HEK293 (cell line): ENCODE measurements around the gene CAND2.

Source experiments
- CTCF ChIA-PET: fragments of 350-600 bp; formaldehyde crosslinking; extraction: SDS; loops from one replicate; lab custom pipeline; 2021; ENCODE audit warnings: antibody characterized with exemption; lab: Yijun Ruan, JAX
- POLR2A ChIA-PET: fragments of 300-600 bp; formaldehyde crosslinking; extraction: SDS; loops from one replicate; lab custom pipeline; 2020; ENCODE audit warnings: antibody characterized with exemption, inconsistent platforms; lab: Yijun Ruan, JAX
- H3K27ac ChIP-seq: fragments of 200-500 bp; sonication (Bioruptor generic); 2 replicates; pipeline ENCODE4 v1.5.1; 2014; ENCODE audit warnings: low read depth, low read length, control low read depth, inconsistent platforms; ENCODE audit errors: extremely low read depth
- H3K36me3 ChIP-seq, 2 experiments: fragments of 200-500 bp in 1 of 2; sonication (Bioruptor generic) in 1 of 2; 1 replicate in 1 of 2; 2 replicates in 1 of 2; pipeline ENCODE4 v1.5.1; 2014 to 2017; ENCODE audit warnings: inconsistent platforms in 2 of 2, low read length in 2 of 2; ENCODE audit not compliant: control insufficient read depth in 2 of 2, insufficient read depth in 1 of 2
- H3K4me1 ChIP-seq: fragments of 200-500 bp; sonication (Bioruptor generic); 2 replicates; pipeline ENCODE4 v1.5.1; 2014; ENCODE audit warnings: mild to moderate bottlenecking, low read length, inconsistent platforms; ENCODE audit not compliant: control insufficient read depth, insufficient read depth
- H3K4me3 ChIP-seq: 2 replicates; pipeline ENCODE4 v1.5.1; 2011; ENCODE audit warnings: low read depth, mild to moderate bottlenecking, control low read depth, low read length, moderate library complexity
- H3K9me3 ChIP-seq: fragments of 200-500 bp; sonication (Bioruptor generic); 2 replicates; pipeline ENCODE4 v1.5.1; 2014; ENCODE audit warnings: low read depth, low read length, inconsistent platforms; ENCODE audit not compliant: control insufficient read depth, insufficient read depth
- SCRT1 ChIP-seq: fragments of 450-650 bp; formaldehyde crosslinking; IDR thresholded peaks from 2 replicates; pipeline ENCODE4 v1.5.1; 2016; ENCODE audit warnings: missing biosample characterization, missing genetic modification characterization, borderline replicate concordance
- SCRT2 ChIP-seq: fragments of 450-650 bp; formaldehyde crosslinking; IDR thresholded peaks from 2 replicates; pipeline ENCODE4 v1.5.1; 2016; ENCODE audit warnings: missing biosample characterization, missing genetic modification characterization
- SP3 ChIP-seq: fragments of 450-650 bp; formaldehyde crosslinking; IDR thresholded peaks from 2 replicates; pipeline ENCODE4 v1.5.1; 2016; ENCODE audit warnings: missing biosample characterization, missing genetic modification characterization
- TRIM28 ChIP-seq: IDR thresholded peaks from 2 replicates; pipeline ENCODE4 v1.6.1; 2011; ENCODE audit warnings: low read length, control low read depth, borderline replicate concordance
- ZBTB7A ChIP-seq: fragments of 450-650 bp; formaldehyde crosslinking; IDR thresholded peaks from 2 replicates; pipeline ENCODE4 v1.5.1; 2016; ENCODE audit warnings: low read depth, missing biosample characterization, missing genetic modification characterization
- ZNF10 ChIP-seq: fragments of 450-650 bp; formaldehyde crosslinking; IDR thresholded peaks from 2 replicates; pipeline ENCODE4 v1.5.1; 2017; ENCODE audit warnings: missing biosample characterization, missing genetic modification characterization
- ZNF155 ChIP-seq: fragments of 450-650 bp; formaldehyde crosslinking; IDR thresholded peaks from 2 replicates; pipeline ENCODE4 v1.5.1; 2016; ENCODE audit warnings: missing biosample characterization, missing genetic modification characterization
- ZNF157 ChIP-seq: fragments of 450-650 bp; formaldehyde crosslinking; IDR thresholded peaks from 2 replicates; pipeline ENCODE4 v1.5.1; 2016; ENCODE audit warnings: missing biosample characterization, missing genetic modification characterization
- ZNF2 ChIP-seq: fragments of 450-650 bp; formaldehyde crosslinking; IDR thresholded peaks from 2 replicates; pipeline ENCODE4 v1.5.1; 2016; ENCODE audit warnings: missing biosample characterization, missing genetic modification characterization
- ZNF211 ChIP-seq: fragments of 450-650 bp; formaldehyde crosslinking; IDR thresholded peaks from 2 replicates; pipeline ENCODE4 v1.5.1; 2016; ENCODE audit warnings: low read depth, missing biosample characterization, missing genetic modification characterization
- ZNF24 ChIP-seq: fragments of 450-650 bp; formaldehyde crosslinking; IDR thresholded peaks from 2 replicates; pipeline ENCODE4 v1.5.1; 2016; ENCODE audit warnings: missing biosample characterization, missing genetic modification characterization
- ZNF248 ChIP-seq: fragments of 450-650 bp; formaldehyde crosslinking; IDR thresholded peaks from 2 replicates; pipeline ENCODE4 v1.5.1; 2017; ENCODE audit warnings: missing biosample characterization, missing genetic modification characterization
- ZNF354C ChIP-seq: fragments of 450-650 bp; formaldehyde crosslinking; IDR thresholded peaks from 2 replicates; pipeline ENCODE4 v1.5.1; 2016; ENCODE audit warnings: missing biosample characterization, missing genetic modification characterization, low read depth, borderline replicate concordance
- ZNF548 ChIP-seq: fragments of 450-650 bp; formaldehyde crosslinking; IDR thresholded peaks from 2 replicates; pipeline ENCODE4 v1.5.1; 2016; ENCODE audit warnings: missing biosample characterization, missing genetic modification characterization
- ZNF585B ChIP-seq: fragments of 450-650 bp; formaldehyde crosslinking; IDR thresholded peaks from 2 replicates; pipeline ENCODE4 v1.5.1; 2016; ENCODE audit warnings: missing biosample characterization, missing genetic modification characterization
- ZNF610 ChIP-seq: fragments of 450-650 bp; formaldehyde crosslinking; IDR thresholded peaks from 2 replicates; pipeline ENCODE4 v1.5.1; 2016; ENCODE audit warnings: missing biosample characterization, missing genetic modification characterization, borderline replicate concordance
- ZNF623 ChIP-seq: fragments of 450-650 bp; formaldehyde crosslinking; IDR thresholded peaks from 2 replicates; pipeline ENCODE4 v1.5.1; 2016; ENCODE audit warnings: missing biosample characterization, missing genetic modification characterization
- ZNF645 ChIP-seq: fragments of 450-650 bp; formaldehyde crosslinking; IDR thresholded peaks from 2 replicates; pipeline ENCODE4; 2016; ENCODE audit warnings: missing biosample characterization, missing genetic modification characterization
- ZNF677 ChIP-seq: fragments of 450-650 bp; IDR thresholded peaks from 2 replicates; pipeline ENCODE4 v1.5.0; 2018; ENCODE audit warnings: missing biosample characterization, mild to moderate bottlenecking, missing genetic modification characterization, moderate library complexity
- ZNF692 ChIP-seq: fragments of 450-650 bp; formaldehyde crosslinking; IDR thresholded peaks from 2 replicates; pipeline ENCODE4 v1.5.1; 2016; ENCODE audit warnings: missing biosample characterization, missing genetic modification characterization
- ZNF777 ChIP-seq: fragments of 450-650 bp; formaldehyde crosslinking; IDR thresholded peaks from 2 replicates; pipeline ENCODE4 v1.5.1; 2017; ENCODE audit warnings: missing biosample characterization, missing genetic modification characterization, borderline replicate concordance
- ZSCAN16 ChIP-seq: fragments of 450-650 bp; formaldehyde crosslinking; IDR thresholded peaks from 2 replicates; pipeline ENCODE4 v1.5.1; 2016; ENCODE audit warnings: missing biosample characterization, missing genetic modification characterization
- ZSCAN18 ChIP-seq: fragments of 450-650 bp; formaldehyde crosslinking; IDR thresholded peaks from 2 replicates; pipeline ENCODE4 v1.5.1; 2016; ENCODE audit warnings: missing biosample characterization, missing genetic modification characterization
- ZSCAN30 ChIP-seq: fragments of 450-650 bp; IDR thresholded peaks from 2 replicates; pipeline ENCODE4 v1.5.1; 2018; ENCODE audit warnings: missing biosample characterization, mild to moderate bottlenecking, missing genetic modification characterization, moderate library complexity

The CAND2 gene

GRCh38 chr3:12816521-12817342 lies 20.3 kb downstream of the CAND2 start (continued):
- no peak for TF ChIP-seq ZSCAN18 (tag by site-specific recombination)
- no peak for TF ChIP-seq ZNF10 (tag by site-specific recombination)
- no peak for TF ChIP-seq ZNF548 (tag by site-specific recombination)
- TF ChIP-seq SCRT2 (tag by site-specific recombination) = no peak
- no peak for TF ChIP-seq ZNF692 (tag by site-specific recombination)
- no peak for TF ChIP-seq ZNF610 (tag by site-specific recombination)
- no peak for TF ChIP-seq ZSCAN16 (tag by site-specific recombination)
- TF ChIP-seq ZNF211 (tag by site-specific recombination) = no peak
- TF ChIP-seq ZNF248 = no peak

- H3K4me1 ChIP-seq = no peaks in the 10 kb centered on the region
- TF ChIP-seq ZNF777 (tag by site-specific recombination) (no peak), ZNF585B (tag by site-specific recombination) (no peak), ZNF623 (no peak), ZNF645 (tag by site-specific recombination) (no peak), ZNF157 (no peak), SCRT1 (no peak), ZBTB7A (tag by site-specific recombination) (no peak), ZNF2 (tag by site-specific recombination) (no peak), ZNF24 (tag by site-specific recombination) (no peak)
- peaks cover 0 to 80% of the 10 kb centered on the region in 2 experiments; a peak in 2 of 3 replicates for H3K36me3 ChIP-seq
- H3K4me3 ChIP-seq = no peak overlapping the region
- ChIA-PET POLR2A (no interaction called here), CTCF (no interaction called here)
- no peak overlapping the region for H3K27ac ChIP-seq
- H3K9me3 ChIP-seq = no peaks in the 10 kb centered on the region
These were observed 20.8 kb downstream of the CAND2 start for GRCh38 chr3:12817343-12817710.

GRCh38 chr3:12818273-12818672 lies 21.8 kb downstream of the CAND2 start:
- Histone ChIP-seq H3K4me3 (no peak overlapping the region), H3K9me3 (no peaks in the 10 kb centered on the region), H3K36me3 (peaks cover 0 to 75% of the 10 kb centered on the region in 2 experiments; a peak in 2 of 3 replicates)
- TF ChIP-seq ZNF777 (tag by site-specific recombination) (no peak), TRIM28 (no peak), ZNF677 (tag by site-specific recombination) (no peak), SP3 (tag by site-specific recombination) (no peak), ZNF155 (tag by site-specific recombination) (no peak), ZNF157 (no peak), ZSCAN30 (no peak), ZNF354C (tag by site-specific recombination) (no peak)
- TF ChIP-seq, all 188 proteins: peak for 0
- ChIA-PET POLR2A (no interaction called here), CTCF (interaction anchor here (0.8 to 1.2 kb wide), 2 partner anchors 11 to 110 kb away, joined by 3 read pairs; no protein-coding TSS in a partner anchor)
- H3K27ac ChIP-seq = no peak overlapping the region
- no peaks in the 10 kb centered on the region for H3K4me1 ChIP-seq
